Thyroid gland (tissue), 4 donors: ENCODE data around the gene GOLGA7B. TPM values are rescaled to one million over a fixed set of nuclear protein-coding genes. Genes with fewer than 3 reads are reported as not detected.

Experiments
- DNase-seq, 2 donors: peaks; one replicate each; pipeline ENCODE4 v3.0.0-alpha.2; 2019
- H3K27ac ChIP-seq, 3 donors: fragments of 200-600 bp; sonication (generic); 1 replicate in 2 of 3; 2 replicates in 1 of 3; pipeline ENCODE4 v1.5.1; 2016 to 2019; ENCODE audit warnings: mild to moderate bottlenecking in 1 of 3, moderate library complexity in 1 of 3
- H3K27me3 ChIP-seq: fragments of 200-600 bp; sonication (generic); one replicate; pipeline ENCODE4 v1.5.1; 2019
- H3K36me3 ChIP-seq, 2 donors: fragments of 200-600 bp; sonication (generic); one replicate each; pipeline ENCODE4 v1.5.1; 2016 to 2019
- H3K4me1 ChIP-seq, 2 donors: fragments of 200-600 bp; sonication (generic); one replicate each; pipeline ENCODE4 v1.5.1; 2017 to 2019
- H3K4me3 ChIP-seq, 3 donors: fragments of 200-600 bp; sonication (generic); replicated peaks in 1 of 3; 1 replicate in 2 of 3; 2 replicates in 1 of 3; pipeline ENCODE4 v1.5.1; 2016; ENCODE audit warnings: mild to moderate bottlenecking in 1 of 3
- H3K9me3 ChIP-seq: fragments of 200-600 bp; sonication (generic); one replicate; pipeline ENCODE4 v1.5.1; 2017
- CTCF ChIP-seq, 6 experiments: fragments of 200-600 bp in 3 of 6; fragments of 450-650 bp in 3 of 6; sonication (generic) in 3 of 6; IDR thresholded peaks; one replicate each; pipeline ENCODE4 v1.5.1; 2016 to 2019; ENCODE audit warnings: antibody characterized with exemption in 6 of 6, mild to moderate bottlenecking in 2 of 6, inconsistent platforms in 1 of 6, moderate library complexity in 1 of 6
- POLR2A ChIP-seq, 2 donors: fragments of 450-650 bp; IDR thresholded peaks; one replicate each; pipeline ENCODE4 v1.6.1; 2017; ENCODE audit warnings: antibody characterized with exemption in 2 of 2, mild to moderate bottlenecking in 2 of 2, moderate library complexity in 1 of 2
- WGBS, 2 donors: methylation state at CpG; one replicate each; pipeline ENCODE4 v1.1.5; 2017; 5-methylcytosine and 5-hydroxymethylcytosine counted together
- intact Hi-C: fragments of 100-400 bp; cut with DNase I; formaldehyde crosslinking; loops from one replicate; pipeline ENCODE4 v1.15.1; 2023
- total RNA-seq, 4 donors: library from RNA; depleted of rRNA; stranded (reverse); fragments of >200 nt; gene quantifications; one replicate each; pipeline ENCODE4 v1.2.3, GENCODE V29; 2016

GOLGA7B gene
- total RNA-seq, 4 donors from 2014 or later, result under 0.01 to 0.81 (median 0.39) TPM

GRCh38 chr10:97888134-97888533 is 38.5 kb downstream of the GOLGA7B start:
- TF ChIP-seq CTCF (IDR thresholded peaks at IDR 0.05) (no peak), POLR2A (IDR thresholded peaks at IDR 0.05) (no peak)
- Histone ChIP-seq H3K27ac (no peak overlapping the region), H3K9me3 (no peaks in the 10 kb centered on the region), H3K4me1 (peaks cover 21 to 36% of the 10 kb centered on the region in 2 donors), H3K27me3 (no peaks in the 10 kb centered on the region), H3K36me3 (no peaks in the 10 kb centered on the region), H3K4me3 (no peak overlapping the region)
- no peak for DNase-seq
- intact Hi-C loops, result no loop called here
- 93 to 96% methylated on average over 7 of the region's 7 CpGs for WGBS, 2 donors

- Histone ChIP-seq H3K27ac (peak overlapping the region; percentile 40 to 65 (median 61)), H3K4me3 (no peak overlapping the region), H3K36me3 (no peaks in the 10 kb centered on the region), H3K4me1 (peaks cover 21 to 36% of the 10 kb centered on the region in 2 donors), H3K27me3 (no peaks in the 10 kb centered on the region), H3K9me3 (no peaks in the 10 kb centered on the region)
- TF ChIP-seq CTCF (IDR thresholded peaks at IDR 0.05) (no peak), POLR2A (IDR thresholded peaks at IDR 0.05) (no peak)
- peak; percentile 62 to 77 for DNase-seq
- intact Hi-C loops, result no loop called here
- WGBS, 2 donors, result 48 to 51% methylated on average over 11 to 12 of the region's 12 CpGs
Observed at GRCh38 chr10:97888641-97889262, 39.1 kb downstream of the GOLGA7B start.

- Histone ChIP-seq H3K27me3 (no peaks in the 10 kb centered on the region), H3K4me1 (peaks cover 21 to 36% of the 10 kb centered on the region in 2 donors), H3K9me3 (no peaks in the 10 kb centered on the region), H3K27ac (peak overlapping the region; percentile 40 to 65 (median 61)), H3K36me3 (no peaks in the 10 kb centered on the region), H3K4me3 (no peak overlapping the region)
- peak; percentile 83 to 86 for DNase-seq
- TF ChIP-seq CTCF (IDR thresholded peaks at IDR 0.05) (no peak), POLR2A (IDR thresholded peaks at IDR 0.05) (no peak)
- WGBS, 2 donors, result 43 to 47% methylated on average over 11 to 18 of the region's 18 CpGs
- intact Hi-C loops, result no loop called here
Observed at GRCh38 chr10:97889461-97890265, 40.0 kb downstream of the GOLGA7B start.

- 50 to 58% methylated on average over 12 to 15 of the region's 17 CpGs for WGBS, 2 donors
- H3K36me3 ChIP-seq, result no peaks in the 10 kb centered on the region
- H3K27me3 ChIP-seq, result no peaks in the 10 kb centered on the region
- H3K27ac ChIP-seq, result peak overlapping the region; percentile 62 to 89 (median 82)
- DNase-seq, result peak; percentile 89 to 91
- intact Hi-C loops, result no loop called here
- no peak overlapping the region for H3K4me3 ChIP-seq
- peaks cover 21 to 36% of the 10 kb centered on the region in 2 donors for H3K4me1 ChIP-seq
- peak in 1 of 2 donors; percentile 17 for TF ChIP-seq POLR2A (IDR thresholded peaks at IDR 0.05)
- TF ChIP-seq CTCF (IDR thresholded peaks at IDR 0.05), result peak in 2 of 6 experiments; percentile 10 to 12
- H3K9me3 ChIP-seq, result no peaks in the 10 kb centered on the region
Observed at GRCh38 chr10:97891497-97892167, 42.0 kb downstream of the GOLGA7B start.
